GM12878 (cell line): ENCODE results near the gene MYH10. TPM values are rescaled to one million over a fixed set of nuclear protein-coding genes. Genes with fewer than 3 reads are reported as not detected.

Experiments
- ATAC-seq: fragments of 200-7000 bp; cut with Tn5 transposase; 3 replicates; pipeline ENCODE4 v1.9.1; 2020; ENCODE audit warnings: mild to moderate bottlenecking, moderate library complexity
- BruUV-seq: library from RNA; stranded (reverse); fragments of 400-500 nt; replicated peaks from 2 replicates; lab custom pipeline; 2021; lab: Mats Ljungman, UMichigan
- CTCF ChIA-PET: fragments of 300-600 bp; sonication (Branson Sonifier 250); formaldehyde crosslinking; extraction: SDS; loops from one replicate; lab custom pipeline; 2021; ENCODE audit warnings: inconsistent platforms; lab: Yijun Ruan, JAX
- POLR2A ChIA-PET: fragments of 350-600 bp; formaldehyde crosslinking; extraction: SDS; loops from one replicate; lab custom pipeline; 2021; ENCODE audit warnings: inconsistent platforms; lab: Charles Lee
- RAD21 ChIA-PET: fragments of 300-600 bp; sonication (Branson Sonifier 250); formaldehyde crosslinking; loops from one replicate; lab custom pipeline; 2023; ENCODE audit warnings: antibody characterized with exemption; ENCODE audit not compliant: unreplicated experiment; lab: Charles Lee
- SMC1A ChIA-PET: fragments of 300-600 bp; sonication (Branson Sonifier 250); formaldehyde crosslinking; loops from one replicate; lab custom pipeline; 2023; ENCODE audit not compliant: unreplicated experiment, uncharacterized antibody; lab: Charles Lee
- DNase-seq: peaks from one replicate; pipeline ENCODE4 v3.0.0-alpha.2; 2011; ENCODE audit warnings: low read depth, low spot score
- FAIRE-seq: peaks from 3 replicates; lab custom pipeline; 2011; peaks lifted over from hg19 to GRCh38; lab: Jason Lieb, UNC
- H2AFZ ChIP-seq: 2 replicates; pipeline ENCODE4 v1.6.0; 2011; ENCODE audit warnings: low read depth, low read length, control low read depth; ENCODE audit not compliant: control insufficient read depth
- H3K27ac ChIP-seq: 2 replicates; pipeline ENCODE4 v1.5.1; 2011; ENCODE audit warnings: control low read depth; ENCODE audit not compliant: control insufficient read depth, insufficient read depth
- H3K27me3 ChIP-seq, 2 experiments: replicated peaks in 1 of 2; 2 replicates each; pipeline versions ENCODE4 v1.6.0 to v1.6.1; 2011; ENCODE audit warnings: low read length in 1 of 2; ENCODE audit not compliant: control insufficient read depth in 2 of 2, insufficient read depth in 2 of 2
- H3K36me3 ChIP-seq, 2 experiments: 2 replicates each; pipeline ENCODE4 v1.5.1; 2011; ENCODE audit warnings: low read length in 1 of 2; ENCODE audit not compliant: control insufficient read depth in 2 of 2, insufficient read depth in 2 of 2
- H3K4me1 ChIP-seq: 2 replicates; pipeline ENCODE4 v1.6.1; 2011; ENCODE audit warnings: mild to moderate bottlenecking, low read length, moderate library complexity, mixed read lengths; ENCODE audit not compliant: control insufficient read depth, insufficient read depth
- H3K4me2 ChIP-seq: 2 replicates; pipeline ENCODE4 v1.6.0; 2011; ENCODE audit warnings: control low read depth; ENCODE audit not compliant: control insufficient read depth, insufficient read depth
- H3K4me3 ChIP-seq: fragments of 200-600 bp; sonication (generic); 2 replicates; pipeline ENCODE4 v1.5.1; 2016
- H3K79me2 ChIP-seq: 2 replicates; pipeline ENCODE4 v1.6.0; 2011; ENCODE audit warnings: low read length; ENCODE audit not compliant: control insufficient read depth, insufficient read depth
- H3K9ac ChIP-seq: 2 replicates; pipeline ENCODE4 v1.8.0; 2011; ENCODE audit warnings: low read length, control low read depth, mixed read lengths; ENCODE audit not compliant: control insufficient read depth, insufficient read depth
- H3K9me3 ChIP-seq: replicated peaks from 3 replicates; pipeline ENCODE4 v1.5.1; 2011; ENCODE audit warnings: mild to moderate bottlenecking, low read length; ENCODE audit not compliant: control insufficient read depth, insufficient read depth
- H4K20me1 ChIP-seq: 2 replicates; pipeline ENCODE4 v1.6.0; 2011; ENCODE audit not compliant: control insufficient read depth, insufficient read depth
- ATF7 ChIP-seq: fragments of 450-650 bp; IDR thresholded peaks from 2 replicates; pipeline ENCODE4 v1.6.1; 2016; ENCODE audit warnings: low read depth, mild to moderate bottlenecking
- FOS ChIP-seq: IDR thresholded peaks from 3 replicates; pipeline ENCODE4 v1.6.1; 2011; ENCODE audit warnings: borderline replicate concordance; ENCODE audit not compliant: insufficient read length; ENCODE audit errors: extremely low read depth
- NFIC ChIP-seq: IDR thresholded peaks from 2 replicates; pipeline ENCODE4 v1.6.1; 2012; ENCODE audit warnings: low read depth, mild to moderate bottlenecking, inconsistent platforms, low read length, moderate library complexity
- NR2C2 ChIP-seq: IDR thresholded peaks from 2 replicates; pipeline ENCODE4 v1.6.1; 2011; ENCODE audit warnings: borderline replicate concordance, low read depth; ENCODE audit not compliant: control insufficient read depth, insufficient read length
- WGBS: methylation state at CpG from one replicate; pipeline ENCODE4 v1.1.6; 2016; ENCODE audit warnings: low lambda C conversion rate; ENCODE audit not compliant: insufficient replicate concordance, insufficient coverage; ENCODE audit errors: missing lambda C conversion rate; 5-methylcytosine and 5-hydroxymethylcytosine counted together
- in situ Hi-C: fragments of 300-500 bp; cut with MboI; formaldehyde crosslinking; loops from 9 replicates; pipeline ENCODE4 v1.14.3; 2018; ENCODE audit warnings: mixed read lengths
- intact Hi-C: fragments of 100-400 bp; cut with micrococcal nuclease; formaldehyde crosslinking; loops from one replicate; pipeline ENCODE4 v1.14.2; 2022; ENCODE audit not compliant: unreplicated experiment
- polyA plus RNA-seq, 11 experiments: library from polyadenylated mRNA; depleted of rRNA in 4 of 11; unstranded in 6 of 11; stranded (reverse) in 5 of 11; fragments of >200 nt; fragmentation: Nextera tagmentation in 4 of 11; fragmentation: Illumina TruSeq in 1 of 11; extraction: Ambion mirVana in 4 of 11; extraction: Trizol in 1 of 11; gene quantifications; 1 replicate in 1 of 11; 2 replicates in 10 of 11; pipeline versions ENCODE4 v1.2.1 to v1.2.3, GENCODE V29; 2011 to 2016; ENCODE audit warnings: inconsistent platforms in 2 of 11, missing spikeins in 2 of 11, low read depth in 1 of 11
- total RNA-seq, 4 experiments: library from RNA; depleted of rRNA in 3 of 4; stranded (reverse); fragments of >200 nt in 3 of 4; fragmentation: Illumina TruSeq in 1 of 4; extraction: Trizol in 1 of 4; gene quantifications; 2 replicates each; pipeline versions ENCODE4 v1.2.1 to v1.2.3, GENCODE V29; 2013 to 2021
- TF ChIP-seq, protein P1 (sequence below): fragments of 450-650 bp; IDR thresholded peaks from 2 replicates; pipeline ENCODE4 v1.6.1; 2018; ENCODE audit warnings: borderline replicate concordance, mild to moderate bottlenecking; ENCODE audit not compliant: partially characterized antibody
- TF ChIP-seq, protein P2 (sequence below): fragments of 450-650 bp; IDR thresholded peaks from 2 replicates; pipeline ENCODE4 v1.6.1; 2017; ENCODE audit warnings: mild to moderate bottlenecking
- TF ChIP-seq, protein P3 (sequence below): IDR thresholded peaks from 2 replicates; pipeline ENCODE4 v1.6.1; 2012; ENCODE audit warnings: low read depth, low read length, improper control_type of control experiment
- TF ChIP-seq, protein P4 (sequence below): fragments of 450-650 bp; IDR thresholded peaks from 2 replicates; pipeline ENCODE4 v1.6.1; 2017; ENCODE audit warnings: mild to moderate bottlenecking, moderate library complexity

Gene MYH10
- total and polyA plus RNA-seq, 10 of the 15 experiments (the other 5 are each of a cell fraction or from before 2014, with no cell fraction given) = 0.33 to 7.1 (median 1.0) TPM

DNA sequence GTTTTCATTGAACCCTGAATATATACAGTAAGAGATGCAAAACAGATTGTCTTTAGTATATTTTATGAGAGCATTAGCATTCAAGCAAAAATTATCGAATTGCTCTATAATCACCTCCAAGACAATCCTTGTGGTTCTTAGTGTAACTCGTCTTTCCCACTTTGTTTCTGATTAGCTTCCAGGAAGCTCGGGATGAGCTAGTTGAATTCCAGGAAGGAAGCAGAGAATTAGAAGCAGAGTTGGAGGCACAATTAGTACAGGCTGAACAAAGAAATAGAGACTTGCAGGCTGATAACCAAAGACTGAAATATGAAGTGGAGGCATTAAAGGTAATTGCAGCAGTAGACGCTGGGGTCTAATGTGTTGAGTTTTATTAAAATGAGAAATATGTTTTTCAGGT lies 185.0 kb downstream of the MYH10 start:
- H3K27me3 ChIP-seq = no peaks in the 10 kb centered on the region
- no peak for FAIRE-seq
- no peak overlapping the region for H3K4me2 ChIP-seq
- H3K9ac ChIP-seq = no peak overlapping the region
- BruUV-seq = no TSS peak
- H3K9me3 ChIP-seq = no peaks in the 10 kb centered on the region
- peaks cover 2 to 34% of the 10 kb centered on the region in 2 experiments; a peak in 3 of 4 replicates for H3K36me3 ChIP-seq
- H2AFZ ChIP-seq = no peak overlapping the region
- WGBS = 97% methylated on average over 4 of the region's 4 CpGs
- 0 out of 2 replicates have a peak, but pooled peaks cover 2% of the 10 kb centered on the region for H4K20me1 ChIP-seq
- ChIA-PET RAD21 (no interaction called here), CTCF (interaction anchor here (0.9 kb wide), 2 partner anchors 9 to 36 kb away, joined by 3 to 4 read pairs; no protein-coding TSS in a partner anchor), SMC1A (interaction anchor here (0.6 to 1.1 kb wide), 3 partner anchors 10 to 63 kb away, joined by 3 to 4 read pairs (median 3); partner anchors contain the start of gene NDEL1), POLR2A (interaction anchor here (1.0 kb wide), 1 partner anchor 8 kb away, joined by 4 read pairs; no protein-coding TSS in a partner anchor)
- H3K27ac ChIP-seq = no peak overlapping the region
- in situ Hi-C loops (no loop called here), intact Hi-C loops (no loop called here)
- DNase-seq = no peak
- H3K4me3 ChIP-seq = no peak overlapping the region
- ATAC-seq = no peak
- H3K79me2 ChIP-seq = peaks cover 23% of the 10 kb centered on the region
- peaks cover 2% of the 10 kb centered on the region; the same call in 1 of the 2 replicates for H3K4me1 ChIP-seq
- TF ChIP-seq, protein P1, sequence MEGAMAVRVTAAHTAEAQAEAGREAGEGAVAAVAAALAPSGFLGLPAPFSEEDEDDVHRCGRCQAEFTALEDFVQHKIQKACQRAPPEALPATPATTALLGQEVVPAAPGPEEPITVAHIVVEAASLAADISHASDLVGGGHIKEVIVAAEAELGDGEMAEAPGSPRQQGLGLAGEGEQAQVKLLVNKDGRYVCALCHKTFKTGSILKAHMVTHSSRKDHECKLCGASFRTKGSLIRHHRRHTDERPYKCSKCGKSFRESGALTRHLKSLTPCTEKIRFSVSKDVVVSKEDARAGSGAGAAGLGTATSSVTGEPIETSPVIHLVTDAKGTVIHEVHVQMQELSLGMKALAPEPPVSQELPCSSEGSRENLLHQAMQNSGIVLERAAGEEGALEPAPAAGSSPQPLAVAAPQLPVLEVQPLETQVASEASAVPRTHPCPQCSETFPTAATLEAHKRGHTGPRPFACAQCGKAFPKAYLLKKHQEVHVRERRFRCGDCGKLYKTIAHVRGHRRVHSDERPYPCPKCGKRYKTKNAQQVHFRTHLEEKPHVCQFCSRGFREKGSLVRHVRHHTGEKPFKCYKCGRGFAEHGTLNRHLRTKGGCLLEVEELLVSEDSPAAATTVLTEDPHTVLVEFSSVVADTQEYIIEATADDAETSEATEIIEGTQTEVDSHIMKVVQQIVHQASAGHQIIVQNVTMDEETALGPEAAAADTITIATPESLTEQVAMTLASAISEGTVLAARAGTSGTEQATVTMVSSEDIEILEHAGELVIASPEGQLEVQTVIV = no peak
- TF ChIP-seq, protein P2, sequence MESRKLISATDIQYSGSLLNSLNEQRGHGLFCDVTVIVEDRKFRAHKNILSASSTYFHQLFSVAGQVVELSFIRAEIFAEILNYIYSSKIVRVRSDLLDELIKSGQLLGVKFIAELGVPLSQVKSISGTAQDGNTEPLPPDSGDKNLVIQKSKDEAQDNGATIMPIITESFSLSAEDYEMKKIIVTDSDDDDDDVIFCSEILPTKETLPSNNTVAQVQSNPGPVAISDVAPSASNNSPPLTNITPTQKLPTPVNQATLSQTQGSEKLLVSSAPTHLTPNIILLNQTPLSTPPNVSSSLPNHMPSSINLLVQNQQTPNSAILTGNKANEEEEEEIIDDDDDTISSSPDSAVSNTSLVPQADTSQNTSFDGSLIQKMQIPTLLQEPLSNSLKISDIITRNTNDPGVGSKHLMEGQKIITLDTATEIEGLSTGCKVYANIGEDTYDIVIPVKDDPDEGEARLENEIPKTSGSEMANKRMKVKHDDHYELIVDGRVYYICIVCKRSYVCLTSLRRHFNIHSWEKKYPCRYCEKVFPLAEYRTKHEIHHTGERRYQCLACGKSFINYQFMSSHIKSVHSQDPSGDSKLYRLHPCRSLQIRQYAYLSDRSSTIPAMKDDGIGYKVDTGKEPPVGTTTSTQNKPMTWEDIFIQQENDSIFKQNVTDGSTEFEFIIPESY = no peak
- no peak for TF ChIP-seq FOS
- TF ChIP-seq, protein P3, sequence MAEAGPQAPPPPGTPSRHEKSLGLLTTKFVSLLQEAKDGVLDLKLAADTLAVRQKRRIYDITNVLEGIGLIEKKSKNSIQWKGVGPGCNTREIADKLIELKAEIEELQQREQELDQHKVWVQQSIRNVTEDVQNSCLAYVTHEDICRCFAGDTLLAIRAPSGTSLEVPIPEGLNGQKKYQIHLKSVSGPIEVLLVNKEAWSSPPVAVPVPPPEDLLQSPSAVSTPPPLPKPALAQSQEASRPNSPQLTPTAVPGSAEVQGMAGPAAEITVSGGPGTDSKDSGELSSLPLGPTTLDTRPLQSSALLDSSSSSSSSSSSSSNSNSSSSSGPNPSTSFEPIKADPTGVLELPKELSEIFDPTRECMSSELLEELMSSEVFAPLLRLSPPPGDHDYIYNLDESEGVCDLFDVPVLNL = no peak
- TF ChIP-seq, protein P4, sequence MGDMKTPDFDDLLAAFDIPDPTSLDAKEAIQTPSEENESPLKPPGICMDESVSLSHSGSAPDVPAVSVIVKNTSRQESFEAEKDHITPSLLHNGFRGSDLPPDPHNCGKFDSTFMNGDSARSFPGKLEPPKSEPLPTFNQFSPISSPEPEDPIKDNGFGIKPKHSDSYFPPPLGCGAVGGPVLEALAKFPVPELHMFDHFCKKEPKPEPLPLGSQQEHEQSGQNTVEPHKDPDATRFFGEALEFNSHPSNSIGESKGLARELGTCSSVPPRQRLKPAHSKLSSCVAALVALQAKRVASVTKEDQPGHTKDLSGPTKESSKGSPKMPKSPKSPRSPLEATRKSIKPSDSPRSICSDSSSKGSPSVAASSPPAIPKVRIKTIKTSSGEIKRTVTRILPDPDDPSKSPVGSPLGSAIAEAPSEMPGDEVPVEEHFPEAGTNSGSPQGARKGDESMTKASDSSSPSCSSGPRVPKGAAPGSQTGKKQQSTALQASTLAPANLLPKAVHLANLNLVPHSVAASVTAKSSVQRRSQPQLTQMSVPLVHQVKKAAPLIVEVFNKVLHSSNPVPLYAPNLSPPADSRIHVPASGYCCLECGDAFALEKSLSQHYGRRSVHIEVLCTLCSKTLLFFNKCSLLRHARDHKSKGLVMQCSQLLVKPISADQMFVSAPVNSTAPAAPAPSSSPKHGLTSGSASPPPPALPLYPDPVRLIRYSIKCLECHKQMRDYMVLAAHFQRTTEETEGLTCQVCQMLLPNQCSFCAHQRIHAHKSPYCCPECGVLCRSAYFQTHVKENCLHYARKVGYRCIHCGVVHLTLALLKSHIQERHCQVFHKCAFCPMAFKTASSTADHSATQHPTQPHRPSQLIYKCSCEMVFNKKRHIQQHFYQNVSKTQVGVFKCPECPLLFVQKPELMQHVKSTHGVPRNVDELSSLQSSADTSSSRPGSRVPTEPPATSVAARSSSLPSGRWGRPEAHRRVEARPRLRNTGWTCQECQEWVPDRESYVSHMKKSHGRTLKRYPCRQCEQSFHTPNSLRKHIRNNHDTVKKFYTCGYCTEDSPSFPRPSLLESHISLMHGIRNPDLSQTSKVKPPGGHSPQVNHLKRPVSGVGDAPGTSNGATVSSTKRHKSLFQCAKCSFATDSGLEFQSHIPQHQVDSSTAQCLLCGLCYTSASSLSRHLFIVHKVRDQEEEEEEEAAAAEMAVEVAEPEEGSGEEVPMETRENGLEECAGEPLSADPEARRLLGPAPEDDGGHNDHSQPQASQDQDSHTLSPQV = no peak
- no peak for TF ChIP-seq NR2C2
- TF ChIP-seq NFIC = no peak
- TF ChIP-seq ATF7 = no peak
